ENCODE measurements around the gene STH.

Gene STH

GRCh38 chr17:46027048-46027975 is 28.3 kb downstream of the STH start:
- Histone ChIP-seq H3K27me3 (ENCODE audit: insufficient read depth, low read length) (no peaks in the 10 kb centered on the region), H2BK12ac (ENCODE audit: low read length) (no peak overlapping the region), H3K4ac (ENCODE audit: low read depth, low read length) (no peak overlapping the region), H2BK5ac (ENCODE audit: low read depth, low read length, poor library complexity) (no peak overlapping the region), H3K36me3 (ENCODE audit: control insufficient read depth in 1 of 2, insufficient read depth in 2 of 2, low read length in 2 of 2) (peaks cover 54 to 71% of the 10 kb centered on the region in 2 experiments), H2AFZ (ENCODE audit: insufficient read depth, low read length, poor library complexity) (no peak overlapping the region), H4K91ac (ENCODE audit: low read depth, low read length) (no peak overlapping the region), H4K8ac (ENCODE audit: low read depth, low read length) (no peak overlapping the region), H2AK5ac (ENCODE audit: low read length) (no peak overlapping the region), H3K9me3 (ENCODE audit: insufficient read depth, low read depth, low read length) (peaks cover 2% of the 10 kb centered on the region), H3K27ac (ENCODE audit: low read depth, low read length) (no peak overlapping the region), H3K4me3 (ENCODE audit: low read depth, low read length) (no peak overlapping the region), H3K18ac (ENCODE audit: low read length) (no peak overlapping the region), H3K4me1 (ENCODE audit: control insufficient read depth in 1 of 2, insufficient read depth in 2 of 2, low read length in 2 of 2) (no peaks in the 10 kb centered on the region), H3K4me2 (ENCODE audit: low read length) (no peak overlapping the region), H3K79me2 (ENCODE audit: control insufficient read depth, insufficient read depth, low read length, poor library complexity) (no peaks in the 10 kb centered on the region), H3K9ac (ENCODE audit: low read length) (no peak overlapping the region), H3K79me1 (ENCODE audit: low read length) (no peaks in the 10 kb centered on the region), H2BK120ac (ENCODE audit: insufficient read depth, low read length, poor library complexity) (no peak overlapping the region), H3K23ac (ENCODE audit: low read length) (no peak overlapping the region), H3K14ac (ENCODE audit: low read length) (no peak overlapping the region), H4K12ac (ENCODE audit: low read depth, low read length) (no peak overlapping the region)
- no peak for DNase-seq
- no CpG with 5 or more reads among the region's 12 CpGs for WGBS (ENCODE audit: extremely low coverage, insufficient coverage, insufficient read length)

- H3K18ac ChIP-seq (ENCODE audit: low read length) = no peak overlapping the region
- H3K9ac ChIP-seq (ENCODE audit: low read length) = no peak overlapping the region
- no peak overlapping the region for H3K4ac ChIP-seq (ENCODE audit: low read depth, low read length)
- H3K14ac ChIP-seq (ENCODE audit: low read length) = no peak overlapping the region
- peaks cover 55 to 76% of the 10 kb centered on the region in 2 experiments for H3K36me3 ChIP-seq (ENCODE audit: control insufficient read depth in 1 of 2, insufficient read depth in 2 of 2, low read length in 2 of 2)
- H4K8ac ChIP-seq (ENCODE audit: low read depth, low read length) = no peak overlapping the region
- H3K23ac ChIP-seq (ENCODE audit: low read length) = no peak overlapping the region
- H2BK5ac ChIP-seq (ENCODE audit: low read depth, low read length, poor library complexity) = no peak overlapping the region
- H4K12ac ChIP-seq (ENCODE audit: low read depth, low read length) = no peak overlapping the region
- no peaks in the 10 kb centered on the region for H3K79me1 ChIP-seq (ENCODE audit: low read length)
- no peak overlapping the region for H2BK12ac ChIP-seq (ENCODE audit: low read length)
- no peak overlapping the region for H3K4me3 ChIP-seq (ENCODE audit: low read depth, low read length)
- no peak overlapping the region for H2BK120ac ChIP-seq (ENCODE audit: insufficient read depth, low read length, poor library complexity)
- H2AFZ ChIP-seq (ENCODE audit: insufficient read depth, low read length, poor library complexity) = no peak overlapping the region
- DNase-seq = no peak
- no peak overlapping the region for H4K91ac ChIP-seq (ENCODE audit: low read depth, low read length)
- peaks cover 2% of the 10 kb centered on the region for H3K9me3 ChIP-seq (ENCODE audit: insufficient read depth, low read depth, low read length)
- no peaks in the 10 kb centered on the region for H3K79me2 ChIP-seq (ENCODE audit: control insufficient read depth, insufficient read depth, low read length, poor library complexity)
- no peak overlapping the region for H3K4me2 ChIP-seq (ENCODE audit: low read length)
- no peaks in the 10 kb centered on the region for H3K4me1 ChIP-seq (ENCODE audit: control insufficient read depth in 1 of 2, insufficient read depth in 2 of 2, low read length in 2 of 2)
- WGBS (ENCODE audit: extremely low coverage, insufficient coverage, insufficient read length) = no CpG with 5 or more reads among the region's 4 CpGs
- no peak overlapping the region for H3K27ac ChIP-seq (ENCODE audit: low read depth, low read length)
- H2AK5ac ChIP-seq (ENCODE audit: low read length) = no peak overlapping the region
- no peaks in the 10 kb centered on the region for H3K27me3 ChIP-seq (ENCODE audit: insufficient read depth, low read length)
Observed at GRCh38 chr17:46027976-46028325, 28.9 kb downstream of the STH start.

- Histone ChIP-seq H3K18ac (ENCODE audit: low read length) (no peak overlapping the region), H3K14ac (ENCODE audit: low read length) (no peak overlapping the region), H3K23ac (ENCODE audit: low read length) (no peak overlapping the region), H3K36me3 (ENCODE audit: control insufficient read depth in 1 of 2, insufficient read depth in 2 of 2, low read length in 2 of 2) (peaks cover 59 to 76% of the 10 kb centered on the region in 2 experiments), H2BK120ac (ENCODE audit: insufficient read depth, low read length, poor library complexity) (no peak overlapping the region), H3K4me2 (ENCODE audit: low read length) (no peak overlapping the region), H3K4ac (ENCODE audit: low read depth, low read length) (no peak overlapping the region), H2BK5ac (ENCODE audit: low read depth, low read length, poor library complexity) (no peak overlapping the region), H3K27me3 (ENCODE audit: insufficient read depth, low read length) (no peaks in the 10 kb centered on the region), H2BK12ac (ENCODE audit: low read length) (no peak overlapping the region), H4K91ac (ENCODE audit: low read depth, low read length) (no peak overlapping the region), H3K79me1 (ENCODE audit: low read length) (no peaks in the 10 kb centered on the region), H3K9me3 (ENCODE audit: insufficient read depth, low read depth, low read length) (peaks cover 2% of the 10 kb centered on the region), H3K79me2 (ENCODE audit: control insufficient read depth, insufficient read depth, low read length, poor library complexity) (no peaks in the 10 kb centered on the region), H2AK5ac (ENCODE audit: low read length) (no peak overlapping the region), H4K8ac (ENCODE audit: low read depth, low read length) (no peak overlapping the region), H4K12ac (ENCODE audit: low read depth, low read length) (no peak overlapping the region), H3K9ac (ENCODE audit: low read length) (no peak overlapping the region), H3K4me3 (ENCODE audit: low read depth, low read length) (no peak overlapping the region), H3K4me1 (ENCODE audit: control insufficient read depth in 1 of 2, insufficient read depth in 2 of 2, low read length in 2 of 2) (no peaks in the 10 kb centered on the region), H3K27ac (ENCODE audit: low read depth, low read length) (no peak overlapping the region), H2AFZ (ENCODE audit: insufficient read depth, low read length, poor library complexity) (no peak overlapping the region)
- no CpG with 5 or more reads among the region's 3 CpGs for WGBS (ENCODE audit: extremely low coverage, insufficient coverage, insufficient read length)
- no peak for DNase-seq
Observed at GRCh38 chr17:46028374-46028773, 29.3 kb downstream of the STH start.

GRCh38 chr17:46028981-46029565 is 30.0 kb downstream of the STH start:
- Histone ChIP-seq H3K9ac (ENCODE audit: low read length) (no peak overlapping the region), H3K79me2 (ENCODE audit: control insufficient read depth, insufficient read depth, low read length, poor library complexity) (no peaks in the 10 kb centered on the region), H3K4me2 (ENCODE audit: low read length) (no peak overlapping the region), H3K27me3 (ENCODE audit: insufficient read depth, low read length) (no peaks in the 10 kb centered on the region), H3K9me3 (ENCODE audit: insufficient read depth, low read depth, low read length) (peaks cover 2% of the 10 kb centered on the region), H3K79me1 (ENCODE audit: low read length) (no peaks in the 10 kb centered on the region), H3K14ac (ENCODE audit: low read length) (no peak overlapping the region), H2BK5ac (ENCODE audit: low read depth, low read length, poor library complexity) (no peak overlapping the region), H2AFZ (ENCODE audit: insufficient read depth, low read length, poor library complexity) (no peak overlapping the region), H2AK5ac (ENCODE audit: low read length) (no peak overlapping the region), H2BK12ac (ENCODE audit: low read length) (no peak overlapping the region), H3K18ac (ENCODE audit: low read length) (no peak overlapping the region), H3K36me3 (ENCODE audit: control insufficient read depth in 1 of 2, insufficient read depth in 2 of 2, low read length in 2 of 2) (peaks cover 57 to 79% of the 10 kb centered on the region in 2 experiments), H4K91ac (ENCODE audit: low read depth, low read length) (no peak overlapping the region), H2BK120ac (ENCODE audit: insufficient read depth, low read length, poor library complexity) (no peak overlapping the region), H3K4ac (ENCODE audit: low read depth, low read length) (no peak overlapping the region), H3K27ac (ENCODE audit: low read depth, low read length) (no peak overlapping the region), H4K12ac (ENCODE audit: low read depth, low read length) (no peak overlapping the region), H3K4me1 (ENCODE audit: control insufficient read depth in 1 of 2, insufficient read depth in 2 of 2, low read length in 2 of 2) (no peaks in the 10 kb centered on the region), H4K8ac (ENCODE audit: low read depth, low read length) (no peak overlapping the region), H3K4me3 (ENCODE audit: low read depth, low read length) (no peak overlapping the region), H3K23ac (ENCODE audit: low read length) (no peak overlapping the region)
- no peak for DNase-seq
- WGBS (ENCODE audit: extremely low coverage, insufficient coverage, insufficient read length) = no CpG with 5 or more reads among the region's 4 CpGs
